Amniotic stem cell (primary cell): Measurements from ENCODE around the gene TMEM178B.
"Not testable (repeated sequence)": the region's sequence is repeated elsewhere in the genome, so short reads cannot be mapped to it uniquely, and the experiment has no call there.

Experiments
- DNase-seq: peaks from one replicate; lab custom pipeline; 2025; lab: John Stamatoyannopoulos, UW

Gene TMEM178B

GRCh38 chr7:141312828-141313521 lies 239.1 kb downstream of the TMEM178B start:
- no peak for DNase-seq

- no peak for DNase-seq
These were observed 240.0 kb downstream of the TMEM178B start for GRCh38 chr7:141313896-141314295.

DNA sequence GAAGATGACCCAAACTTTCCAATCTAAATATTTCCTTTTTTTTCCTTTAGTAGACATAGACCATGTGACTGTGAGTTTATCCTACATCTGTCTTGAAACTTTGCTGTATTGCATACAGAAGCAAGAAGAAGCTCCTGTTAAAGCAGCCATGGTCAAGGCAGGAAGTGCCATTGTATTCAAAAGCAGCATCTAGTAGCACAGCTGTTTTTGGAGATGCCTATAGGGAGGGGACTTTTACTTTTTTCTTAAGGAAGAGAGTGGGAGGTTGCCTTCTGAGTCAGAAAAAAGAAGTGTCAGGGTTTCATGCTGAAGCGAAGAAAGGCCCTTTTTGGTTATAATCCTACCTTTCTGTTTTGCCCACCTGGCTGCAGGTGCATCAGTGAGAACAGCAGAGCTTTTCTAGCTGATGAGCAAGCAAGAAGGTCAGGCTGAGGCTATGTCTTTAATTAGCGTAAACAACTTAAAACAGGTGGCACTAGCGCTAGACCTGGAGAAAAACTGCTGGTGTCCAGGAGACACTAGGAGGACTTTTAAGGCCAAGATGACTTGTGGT lies 243.2 kb downstream of the TMEM178B start:
- DNase-seq: no peak

- no peak for DNase-seq
These were observed 246.4 kb downstream of the TMEM178B start for GRCh38 chr7:141320287-141320686.

- no peak for DNase-seq
These were observed 248.5 kb downstream of the TMEM178B start for GRCh38 chr7:141322383-141322782.

DNA sequence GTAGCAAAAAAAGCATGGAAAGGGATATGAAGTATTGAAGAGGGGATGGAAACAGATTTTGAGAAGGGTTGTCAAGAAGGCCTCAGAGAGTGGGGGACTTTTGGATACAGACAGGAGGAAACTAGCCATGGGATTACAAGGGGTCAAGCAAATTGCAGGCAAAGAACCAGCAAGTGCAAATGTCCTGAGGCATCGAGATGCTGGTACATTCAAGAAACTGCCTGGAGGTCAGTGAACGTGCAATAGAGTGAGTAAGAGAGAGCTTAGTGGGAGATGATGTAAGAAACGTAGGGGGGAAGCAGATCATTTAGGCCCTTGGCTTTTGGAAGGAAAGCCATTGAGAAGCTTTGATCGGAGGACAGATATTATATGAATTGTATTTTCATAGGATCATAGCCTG lies 250.0 kb downstream of the TMEM178B start:
- no peak for DNase-seq

- no peak for DNase-seq
These were observed 251.0 kb downstream of the TMEM178B start for GRCh38 chr7:141324870-141325269.

DNA sequence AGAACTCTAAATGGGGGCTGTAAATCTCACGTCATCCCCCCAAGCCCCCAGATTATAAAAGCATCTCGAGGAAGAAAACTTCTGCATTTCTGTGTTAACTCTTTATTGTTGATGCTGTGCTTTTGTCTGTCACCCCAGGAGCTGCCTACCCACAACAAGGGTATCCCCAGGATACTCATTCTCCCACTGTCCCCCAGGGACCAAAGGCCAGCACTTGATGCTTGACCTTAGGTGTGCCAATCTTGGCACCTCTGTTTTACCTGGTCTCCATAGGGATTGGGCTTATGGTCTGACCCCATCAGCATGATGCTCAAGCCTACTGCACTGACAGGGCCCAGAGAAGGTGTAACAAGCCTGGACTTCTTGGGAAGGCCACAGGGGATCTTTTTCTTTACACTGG lies 251.4 kb downstream of the TMEM178B start:
- DNase-seq: no peak

- DNase-seq: no peak
These were observed 254.4 kb downstream of the TMEM178B start for GRCh38 chr7:141328290-141328689.

- not testable (repeated sequence) for DNase-seq
These were observed 256.4 kb downstream of the TMEM178B start for GRCh38 chr7:141330285-141330684.

DNA sequence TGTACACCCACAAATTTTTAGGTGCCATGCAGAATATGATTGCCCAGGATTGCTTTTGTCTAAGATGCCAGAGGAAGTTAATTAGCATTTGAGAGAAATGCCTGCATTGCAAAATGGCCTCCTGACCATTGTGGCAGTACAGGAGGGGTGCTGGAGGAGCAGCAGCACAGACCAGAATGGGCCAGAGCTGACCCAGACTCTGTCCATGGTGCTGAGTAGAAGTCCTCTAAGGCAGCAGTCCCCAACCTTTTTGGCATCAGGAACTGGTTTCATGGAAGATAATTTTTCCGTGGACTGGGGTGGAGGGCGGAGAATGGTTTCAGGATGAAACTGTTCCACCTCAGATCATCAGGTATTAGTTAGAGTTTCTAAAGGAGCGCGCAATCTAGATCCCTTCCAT lies 259.6 kb downstream of the TMEM178B start:
- DNase-seq: no peak

DNA sequence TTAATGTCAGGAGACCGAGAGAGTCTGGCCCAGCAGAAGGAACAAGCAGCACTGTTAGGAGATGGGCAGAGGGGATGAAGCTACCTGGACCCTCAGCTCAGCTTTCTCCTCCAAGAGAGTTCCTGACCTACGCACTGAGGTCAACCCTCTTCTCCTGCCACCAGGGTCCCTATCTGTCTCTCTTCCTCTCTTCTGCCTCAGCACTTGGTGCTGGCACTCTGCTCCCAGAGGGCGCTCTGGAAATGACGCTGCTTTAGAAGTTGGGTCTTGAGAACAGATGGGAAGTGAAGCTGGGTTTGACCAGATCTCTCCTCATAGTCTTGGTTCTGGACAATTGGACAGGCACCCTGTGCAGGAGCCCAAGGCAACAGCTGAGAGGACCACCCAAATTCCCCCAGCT lies 261.3 kb downstream of the TMEM178B start:
- DNase-seq: no peak

- no peak for DNase-seq
These were observed 265.7 kb downstream of the TMEM178B start for GRCh38 chr7:141339603-141340002.

GRCh38 chr7:141340991-141341390 lies 267.1 kb downstream of the TMEM178B start:
- DNase-seq: no peak

DNA sequence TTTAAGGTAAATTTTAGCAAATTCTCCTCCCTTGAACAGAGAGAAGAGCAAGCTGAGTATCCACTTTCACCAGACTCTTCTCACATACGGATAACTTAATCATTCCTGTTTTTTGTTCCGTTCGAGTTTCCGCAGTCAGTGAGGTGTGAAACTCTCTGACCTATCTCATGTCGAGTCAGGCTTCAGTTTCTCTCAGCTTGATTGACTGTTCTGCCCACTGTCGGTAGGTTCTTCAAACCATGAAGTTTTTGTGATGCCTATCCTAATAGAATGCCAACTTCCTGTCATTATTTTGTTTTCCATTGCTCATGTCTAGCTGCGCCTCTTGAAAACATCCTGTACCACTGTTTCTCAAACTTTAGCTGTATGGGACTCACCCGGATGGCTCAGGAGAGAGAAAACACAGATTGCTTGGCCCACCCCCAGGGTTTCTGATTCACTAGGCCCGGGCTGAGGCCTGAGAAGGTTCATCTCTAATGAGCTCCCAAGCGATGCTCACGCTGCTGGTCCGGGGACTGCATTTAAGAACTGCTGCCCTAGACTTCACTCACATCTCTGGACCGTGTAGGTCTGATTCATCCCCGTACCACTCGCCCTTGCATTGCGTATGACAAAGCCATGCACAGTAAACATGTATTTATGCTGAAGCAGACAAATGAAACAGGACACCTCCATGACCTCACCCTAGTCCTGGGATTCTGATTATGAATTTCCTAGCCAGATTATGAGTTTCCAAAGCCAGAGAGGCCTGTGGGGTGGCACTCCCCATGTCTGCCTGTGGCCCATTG lies 269.0 kb downstream of the TMEM178B start:
- DNase-seq: no peak

- no peak for DNase-seq
These were observed 270.5 kb downstream of the TMEM178B start for GRCh38 chr7:141344153-141344935.

- DNase-seq: no peak
These were observed 274.9 kb downstream of the TMEM178B start for GRCh38 chr7:141348728-141349127.

DNA sequence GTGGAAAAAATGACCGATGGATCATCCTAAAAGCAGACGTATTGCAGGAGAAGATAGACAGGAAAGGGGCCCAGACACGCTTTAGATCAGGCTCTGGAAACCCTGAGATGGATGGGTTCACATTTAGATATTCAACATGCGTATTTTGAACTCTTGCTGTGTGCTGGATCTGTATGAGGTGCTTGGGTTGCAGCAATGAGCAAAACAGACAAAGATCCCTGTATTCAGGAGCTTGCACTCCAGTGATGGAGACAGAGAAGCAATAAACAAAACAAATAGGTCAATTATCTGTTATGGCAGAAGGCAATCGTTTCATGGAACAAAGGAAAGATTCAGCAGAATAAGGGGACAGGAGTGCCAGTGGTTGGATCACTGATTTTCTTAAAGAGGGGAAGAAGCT lies 275.5 kb downstream of the TMEM178B start:
- DNase-seq: no peak

DNA sequence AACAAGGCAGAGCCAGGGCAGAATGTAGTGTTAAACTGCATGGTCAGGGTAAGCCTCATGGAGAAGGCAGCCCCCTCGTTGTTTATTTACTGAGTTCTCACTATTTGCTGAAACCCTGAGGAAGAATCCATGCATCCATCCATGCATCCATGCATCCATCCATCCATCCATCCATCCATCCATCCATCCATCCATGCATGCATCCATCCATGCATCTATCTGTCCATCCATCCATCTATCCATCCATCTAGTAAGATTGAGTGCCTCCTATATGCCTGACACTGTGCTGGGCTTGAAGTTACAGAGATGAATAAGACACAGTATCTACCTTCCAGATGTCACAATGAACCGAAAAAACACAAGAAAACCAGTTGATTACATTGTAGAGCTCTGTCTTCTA lies 275.9 kb downstream of the TMEM178B start:
- DNase-seq: no peak

GRCh38 chr7:141351175-141351574 lies 277.3 kb downstream of the TMEM178B start:
- DNase-seq: no peak

- no peak for DNase-seq
These were observed 279.1 kb downstream of the TMEM178B start for GRCh38 chr7:141352955-141353354.

DNA sequence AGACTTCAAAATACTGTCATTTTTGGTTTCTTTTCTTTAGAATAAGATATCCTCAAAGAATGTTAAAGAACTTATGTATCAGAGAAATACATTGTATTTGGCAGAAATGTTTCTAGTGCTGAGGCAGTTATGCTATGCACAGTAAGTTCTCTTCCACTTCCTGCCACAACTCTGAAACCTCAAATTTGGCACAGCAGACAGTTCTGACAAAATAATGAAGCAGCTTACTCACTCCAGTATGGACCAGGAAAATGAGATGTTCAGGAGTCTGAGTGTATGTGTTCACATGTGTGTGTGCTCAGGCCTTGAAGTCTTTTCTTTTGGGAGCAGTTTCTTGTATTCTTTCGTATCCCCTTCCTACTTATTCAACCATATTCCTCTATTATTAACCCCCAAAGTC lies 280.4 kb downstream of the TMEM178B start:
- DNase-seq: no peak
